ENCODE results near the gene ITSN2. TPM values are rescaled to one million over a fixed set of nuclear protein-coding genes. Genes with fewer than 3 reads are reported as not detected.

The ITSN2 gene
- total and polyA plus RNA-seq, 2 of the 8 experiments (the other 6 are each of a cell fraction or from before 2014, with no cell fraction given): 9.3 to 17.0 TPM

- Histone ChIP-seq H2BK20ac (ENCODE audit: low read length) (no peak overlapping the region), H2BK5ac (ENCODE audit: low read depth, low read length) (no peak overlapping the region), H4K91ac (replicated peaks; ENCODE audit: insufficient read length, low read length) (no peak overlapping the region), H2AK5ac (ENCODE audit: low read depth, low read length) (no peak overlapping the region), H3K56ac (replicated peaks; ENCODE audit: insufficient read length, low read depth, low read length) (no peak overlapping the region), H3K4me1 (replicated peaks in 1 of 4; ENCODE audit: control insufficient read depth in 3 of 4, insufficient read depth in 4 of 4, low read length in 3 of 4) (no peaks in the 10 kb centered on the region), H3K27me3 (replicated peaks in 1 of 4; ENCODE audit: control insufficient read depth in 3 of 4, extremely low read depth in 1 of 4, insufficient read depth in 3 of 4, low read length in 3 of 4) (no peaks in the 10 kb centered on the region), H3K23ac (ENCODE audit: insufficient read length) (no peak overlapping the region), H3K4me2 (ENCODE audit: insufficient read depth in 1 of 2, low read depth in 2 of 2, low read length in 2 of 2) (no peak overlapping the region), H2BK120ac (replicated peaks; ENCODE audit: low read depth, low read length) (no peak overlapping the region), H3K4ac (replicated peaks; ENCODE audit: insufficient read length, low read depth, low read length) (no peak overlapping the region), H3K23me2 (ENCODE audit: low read depth, low read length) (no peaks in the 10 kb centered on the region), H3K9me3 (ENCODE audit: insufficient read depth in 2 of 2, low read depth in 1 of 2, low read length in 1 of 2) (no peaks in the 10 kb centered on the region), H2BK12ac (ENCODE audit: low read depth, low read length) (no peak overlapping the region), H3K36me3 (ENCODE audit: control insufficient read depth in 2 of 4, insufficient read depth in 4 of 4, low read length in 3 of 4) (no peaks in the 10 kb centered on the region), H2BK15ac (ENCODE audit: low read length) (no peak overlapping the region), H3K18ac (ENCODE audit: extremely low read depth, low read length) (no peak overlapping the region), H3K79me2 (ENCODE audit: control insufficient read depth in 1 of 2, insufficient read depth in 2 of 2, low read length in 2 of 2) (no peaks in the 10 kb centered on the region), H3K79me1 (ENCODE audit: low read depth, low read length) (no peaks in the 10 kb centered on the region), H4K5ac (ENCODE audit: insufficient read length, low read depth, low read length) (no peak overlapping the region), H2AFZ (ENCODE audit: low read length) (no peak overlapping the region), H3K9ac (replicated peaks in 1 of 4; ENCODE audit: extremely low read depth in 1 of 4, low read depth in 3 of 4, low read length in 3 of 4) (no peak overlapping the region), H3K4me3 (ENCODE audit: extremely low read depth in 1 of 4, insufficient read depth in 2 of 4, low read depth in 3 of 4, low read length in 4 of 4) (no peak overlapping the region), H4K8ac (ENCODE audit: extremely low read depth, insufficient read depth, low read length) (no peak overlapping the region), H3K14ac (ENCODE audit: insufficient read length) (no peak overlapping the region), H3K27ac (ENCODE audit: low read depth, low read length) (no peak overlapping the region), H4K20me1 (replicated peaks in 1 of 2; ENCODE audit: control insufficient read depth in 1 of 2, insufficient read depth in 2 of 2, low read length in 2 of 2) (no peaks in the 10 kb centered on the region)
- DNase-seq (ENCODE audit: low read depth in 1 of 2, low spot score in 2 of 2) (no peak), FAIRE-seq (no peak)
- ChIA-PET CTCF (ENCODE audit: partially characterized antibody) (interaction anchor here (0.6 to 1.0 kb wide), 3 partner anchors 13 to 526 kb away, joined by 4 to 5 read pairs (median 4); no protein-coding TSS in a partner anchor), POLR2A (ENCODE audit: partially characterized antibody) (no interaction called here)
- 84% methylated on average over 4 of the region's 4 CpGs; no CpG with 5 or more reads in 1 of the 2 experiments for WGBS, 2 experiments (ENCODE audit: extremely low coverage in 1 of 2, insufficient coverage in 1 of 2, insufficient read length in 1 of 2, insufficient replicate concordance in 2 of 2, low coverage in 1 of 2, low lambda C conversion rate in 2 of 2, missing lambda C conversion rate in 1 of 2)
- TF ChIP-seq TBP (IDR thresholded peaks at IDR 0.05; ENCODE audit: low read depth, low read length) (no peak), RAD21 (IDR thresholded peaks at IDR 0.05 in 1 of 2, conservative IDR thresholded peaks at IDR 0.05 in 1 of 2; ENCODE audit: low read depth in 2 of 2, low read length in 2 of 2) (no peak), TEAD4 (IDR thresholded peaks at IDR 0.05; ENCODE audit: low read depth, low read length) (no peak), TAF1 (IDR thresholded peaks at IDR 0.05; ENCODE audit: low read depth, low read length) (no peak), CBX8 (IDR thresholded peaks at IDR 0.05; ENCODE audit: borderline replicate concordance, low read depth, low read length) (no peak), PHF8 (conservative IDR thresholded peaks at IDR 0.05; ENCODE audit: low read depth, low read length) (no peak), CBX5 (IDR thresholded peaks at IDR 0.05; ENCODE audit: low read depth, low read length) (no peak), JUND (IDR thresholded peaks at IDR 0.05; ENCODE audit: low read length) (no peak), SRF (IDR thresholded peaks at IDR 0.05; ENCODE audit: low read depth, low read length) (no peak)
Observed at GRCh38 chr2:24394998-24395397, 34.7 kb upstream of the ITSN2 start.

Data from H1 (cell line).